HEK293 (cell line): Measurements from ENCODE around the gene SYNGR4.
A peak's percentile ranks its signal among the peaks of the same experiment; 100 is the strongest.

ENCODE experiments used
- EGR2 ChIP-seq: fragments of 450-650 bp; formaldehyde crosslinking; IDR thresholded peaks from 2 replicates; pipeline ENCODE4 v1.5.1; 2016; ENCODE audit warnings: low read depth, missing biosample characterization, missing genetic modification characterization
- GLI2 ChIP-seq: fragments of 450-650 bp; formaldehyde crosslinking; IDR thresholded peaks from 2 replicates; pipeline ENCODE4; 2017; ENCODE audit warnings: missing biosample characterization, missing genetic modification characterization, low read depth, borderline replicate concordance
- GLI4 ChIP-seq: fragments of 450-650 bp; formaldehyde crosslinking; IDR thresholded peaks from 2 replicates; pipeline ENCODE4 v1.5.1; 2016; ENCODE audit warnings: missing biosample characterization, missing genetic modification characterization
- KLF9 ChIP-seq: fragments of 450-650 bp; formaldehyde crosslinking; IDR thresholded peaks from 2 replicates; pipeline ENCODE4 v1.5.1; 2016; ENCODE audit warnings: missing biosample characterization, missing genetic modification characterization, low read depth
- OVOL3 ChIP-seq: fragments of 450-650 bp; formaldehyde crosslinking; IDR thresholded peaks from 2 replicates; pipeline ENCODE4 v1.5.1; 2016; ENCODE audit warnings: missing biosample characterization, missing genetic modification characterization
- REPIN1 ChIP-seq: fragments of 450-650 bp; formaldehyde crosslinking; IDR thresholded peaks from 2 replicates; pipeline ENCODE4 v1.5.1; 2017; ENCODE audit warnings: missing biosample characterization, missing genetic modification characterization, low read depth
- SALL2 ChIP-seq: fragments of 450-650 bp; formaldehyde crosslinking; IDR thresholded peaks from 2 replicates; pipeline ENCODE4 v1.5.0; 2017; ENCODE audit warnings: missing biosample characterization, mild to moderate bottlenecking, missing genetic modification characterization, borderline replicate concordance
- SP7 ChIP-seq: fragments of 450-650 bp; formaldehyde crosslinking; IDR thresholded peaks from 2 replicates; pipeline ENCODE4 v1.5.1; 2016; ENCODE audit warnings: missing biosample characterization, missing genetic modification characterization
- TCF7L2 ChIP-seq: IDR thresholded peaks from 2 replicates; pipeline ENCODE4 v1.6.1; 2011; ENCODE audit warnings: low read depth, mild to moderate bottlenecking, inconsistent platforms, low read length, moderate library complexity, borderline replicate concordance
- ZNF114 ChIP-seq: fragments of 450-650 bp; formaldehyde crosslinking; IDR thresholded peaks from 2 replicates; pipeline ENCODE4 v1.5.0; 2017; ENCODE audit warnings: missing biosample characterization, missing genetic modification characterization
- ZNF132 ChIP-seq: fragments of 450-650 bp; formaldehyde crosslinking; IDR thresholded peaks from 2 replicates; pipeline ENCODE4 v1.5.1; 2017; ENCODE audit warnings: missing biosample characterization, missing genetic modification characterization, borderline replicate concordance
- ZNF157 ChIP-seq: fragments of 450-650 bp; formaldehyde crosslinking; IDR thresholded peaks from 2 replicates; pipeline ENCODE4 v1.5.1; 2016; ENCODE audit warnings: missing biosample characterization, missing genetic modification characterization
- ZNF184 ChIP-seq: fragments of 450-650 bp; IDR thresholded peaks from 2 replicates; pipeline ENCODE4 v1.5.1; 2018; ENCODE audit warnings: missing biosample characterization, mild to moderate bottlenecking, missing genetic modification characterization
- ZNF274 ChIP-seq, 2 experiments: fragments of 200-500 bp in 1 of 2; fragments of 450-650 bp in 1 of 2; sonication (Bioruptor generic) in 1 of 2; formaldehyde crosslinking in 1 of 2; IDR thresholded peaks; 2 replicates each; pipeline versions ENCODE4 v1.5.1 to v1.6.1; 2014 to 2016; ENCODE audit warnings: borderline replicate concordance in 1 of 2, inconsistent platforms in 1 of 2, low read length in 1 of 2, missing biosample characterization in 1 of 2, missing genetic modification characterization in 1 of 2
- ZNF302 ChIP-seq: fragments of 450-650 bp; formaldehyde crosslinking; IDR thresholded peaks from 2 replicates; pipeline ENCODE4 v1.5.1; 2016; ENCODE audit warnings: missing biosample characterization, missing genetic modification characterization, low read depth
- ZNF558 ChIP-seq: fragments of 450-650 bp; formaldehyde crosslinking; IDR thresholded peaks from 2 replicates; pipeline ENCODE4 v1.5.1; 2016; ENCODE audit warnings: missing biosample characterization, missing genetic modification characterization
- ZNF585B ChIP-seq: fragments of 450-650 bp; formaldehyde crosslinking; IDR thresholded peaks from 2 replicates; pipeline ENCODE4 v1.5.1; 2016; ENCODE audit warnings: missing biosample characterization, missing genetic modification characterization
- ZNF621 ChIP-seq: fragments of 450-650 bp; formaldehyde crosslinking; IDR thresholded peaks from 2 replicates; pipeline ENCODE4 v1.5.1; 2017; ENCODE audit warnings: missing biosample characterization, missing genetic modification characterization
- ZNF654 ChIP-seq: fragments of 450-650 bp; formaldehyde crosslinking; IDR thresholded peaks from 2 replicates; pipeline ENCODE4 v1.5.1; 2016; ENCODE audit warnings: low read depth, missing biosample characterization, missing genetic modification characterization
- ZNF664 ChIP-seq: fragments of 450-650 bp; formaldehyde crosslinking; IDR thresholded peaks from 2 replicates; pipeline ENCODE4 v1.5.1; 2016; ENCODE audit warnings: missing biosample characterization, missing genetic modification characterization
- ZNF76 ChIP-seq: fragments of 450-650 bp; formaldehyde crosslinking; IDR thresholded peaks from 2 replicates; pipeline ENCODE4; 2016; ENCODE audit warnings: low read depth, missing biosample characterization, missing genetic modification characterization, borderline replicate concordance
- ZNF768 ChIP-seq: fragments of 450-650 bp; formaldehyde crosslinking; IDR thresholded peaks from 2 replicates; pipeline ENCODE4 v1.5.1; 2018; ENCODE audit warnings: missing biosample characterization, mild to moderate bottlenecking, missing genetic modification characterization
- ZNF777 ChIP-seq: fragments of 450-650 bp; formaldehyde crosslinking; IDR thresholded peaks from 2 replicates; pipeline ENCODE4 v1.5.1; 2017; ENCODE audit warnings: missing biosample characterization, missing genetic modification characterization, borderline replicate concordance
- TF ChIP-seq, protein P1 (sequence below): fragments of 450-650 bp; formaldehyde crosslinking; IDR thresholded peaks from 2 replicates; pipeline ENCODE4 v1.5.1; 2016; ENCODE audit warnings: missing biosample characterization, missing genetic modification characterization
- TF ChIP-seq, protein P2 (sequence below): fragments of 450-650 bp; formaldehyde crosslinking; IDR thresholded peaks from 2 replicates; pipeline ENCODE4 v1.5.1; 2016; ENCODE audit warnings: missing biosample characterization, missing genetic modification characterization
- TF ChIP-seq, protein P3 (sequence below): sonication (generic); formaldehyde crosslinking; IDR thresholded peaks from 2 replicates; pipeline ENCODE4 v1.8.1; 2022; ENCODE audit warnings: mild to moderate bottlenecking, moderate library complexity, missing genetic modification reagents
- TF ChIP-seq, protein P4 (sequence below): fragments of 450-650 bp; formaldehyde crosslinking; IDR thresholded peaks from 2 replicates; pipeline ENCODE4 v1.5.1; 2016; ENCODE audit warnings: missing biosample characterization, missing genetic modification characterization
- TF ChIP-seq, protein P5 (sequence below): fragments of 450-650 bp; formaldehyde crosslinking; IDR thresholded peaks from 2 replicates; pipeline ENCODE4 v1.5.1; 2016; ENCODE audit warnings: missing biosample characterization, missing genetic modification characterization

The SYNGR4 gene

DNA sequence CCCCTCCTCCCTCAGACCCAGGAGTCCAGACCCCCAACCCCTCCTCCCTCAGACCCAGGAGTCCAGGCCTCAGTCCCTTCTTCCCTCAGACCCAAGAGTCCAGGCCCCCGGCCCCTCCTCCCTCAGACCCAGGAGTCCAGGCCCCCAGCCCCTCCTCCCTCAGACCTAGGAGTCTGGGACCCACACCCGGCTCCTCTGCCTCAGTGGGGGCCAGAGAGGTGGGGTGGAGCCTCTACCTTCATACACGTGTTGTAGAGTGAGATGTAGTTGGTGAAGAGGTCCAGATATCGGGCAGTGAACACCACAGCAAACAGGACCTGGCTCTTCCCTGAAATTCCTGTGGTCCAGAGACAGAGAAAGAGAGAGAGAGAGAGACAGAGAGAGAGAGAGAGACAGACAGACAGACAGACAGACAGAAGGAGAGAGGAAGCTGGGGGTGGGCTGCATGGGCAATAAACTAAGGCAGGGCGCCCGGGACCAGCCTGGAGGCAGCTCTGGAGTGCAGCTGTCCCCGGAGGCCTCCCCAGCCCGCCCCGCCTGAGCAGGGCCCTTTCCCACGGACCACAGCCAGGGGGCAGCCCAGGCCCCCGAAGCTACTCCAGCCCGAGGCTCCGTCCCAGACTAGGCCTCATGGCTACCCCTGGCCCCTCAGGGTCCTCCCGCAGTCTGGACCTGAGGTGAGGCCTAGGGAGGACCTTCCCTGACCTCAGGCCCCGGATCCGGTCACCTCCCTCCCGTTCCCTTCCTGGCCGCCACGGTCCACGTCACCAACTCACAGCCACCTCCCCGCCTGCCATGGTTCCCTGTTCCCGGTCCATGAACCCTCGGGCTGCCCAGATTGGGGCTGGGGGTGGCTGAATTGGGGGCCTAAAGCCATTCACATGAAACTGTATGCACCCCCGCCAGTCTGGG lies 26.3 kb downstream of the SYNGR4 start (continued):
- TF ChIP-seq ZNF664 (tag by site-specific recombination) (no peak), REPIN1 (tag by site-specific recombination) (no peak; the same call in 1 of the 2 replicates), ZNF184 (tag by site-specific recombination) (no peak), KLF9 (tag by site-specific recombination) (no peak), ZNF132 (tag by site-specific recombination) (no peak), ZNF274 (IDR thresholded peaks at IDR 0.05; ENCODE audit: low read length) (no peak), ZNF274 (tag by site-specific recombination; IDR thresholded peaks at IDR 0.05; ENCODE audit: borderline replicate concordance) (no peak), ZNF621 (tag by site-specific recombination) (no peak), EGR2 (tag by site-specific recombination) (no peak), ZNF585B (tag by site-specific recombination) (no peak), ZNF654 (tag by site-specific recombination) (0 out of 2 replicates have a peak, but pooled peaks have one; percentile 9), ZNF768 (tag by site-specific recombination) (no peak), ZNF777 (tag by site-specific recombination) (peak; percentile 76; the same call in 1 of the 2 replicates), ZNF76 (no peak), GLI4 (tag by site-specific recombination) (peak; percentile 95; the same call in 1 of the 2 replicates), ZNF157 (tag by site-specific recombination) (no peak), ZNF114 (tag by site-specific recombination) (no peak), TCF7L2 (no peak), SP7 (tag by site-specific recombination) (peak; percentile 58), ZNF558 (no peak), OVOL3 (tag by site-specific recombination) (peak; percentile 49; the same call in 1 of the 2 replicates), SALL2 (no peak), GLI2 (tag by site-specific recombination) (no peak), ZNF302 (tag by site-specific recombination) (no peak)
- TF ChIP-seq, protein P1, sequence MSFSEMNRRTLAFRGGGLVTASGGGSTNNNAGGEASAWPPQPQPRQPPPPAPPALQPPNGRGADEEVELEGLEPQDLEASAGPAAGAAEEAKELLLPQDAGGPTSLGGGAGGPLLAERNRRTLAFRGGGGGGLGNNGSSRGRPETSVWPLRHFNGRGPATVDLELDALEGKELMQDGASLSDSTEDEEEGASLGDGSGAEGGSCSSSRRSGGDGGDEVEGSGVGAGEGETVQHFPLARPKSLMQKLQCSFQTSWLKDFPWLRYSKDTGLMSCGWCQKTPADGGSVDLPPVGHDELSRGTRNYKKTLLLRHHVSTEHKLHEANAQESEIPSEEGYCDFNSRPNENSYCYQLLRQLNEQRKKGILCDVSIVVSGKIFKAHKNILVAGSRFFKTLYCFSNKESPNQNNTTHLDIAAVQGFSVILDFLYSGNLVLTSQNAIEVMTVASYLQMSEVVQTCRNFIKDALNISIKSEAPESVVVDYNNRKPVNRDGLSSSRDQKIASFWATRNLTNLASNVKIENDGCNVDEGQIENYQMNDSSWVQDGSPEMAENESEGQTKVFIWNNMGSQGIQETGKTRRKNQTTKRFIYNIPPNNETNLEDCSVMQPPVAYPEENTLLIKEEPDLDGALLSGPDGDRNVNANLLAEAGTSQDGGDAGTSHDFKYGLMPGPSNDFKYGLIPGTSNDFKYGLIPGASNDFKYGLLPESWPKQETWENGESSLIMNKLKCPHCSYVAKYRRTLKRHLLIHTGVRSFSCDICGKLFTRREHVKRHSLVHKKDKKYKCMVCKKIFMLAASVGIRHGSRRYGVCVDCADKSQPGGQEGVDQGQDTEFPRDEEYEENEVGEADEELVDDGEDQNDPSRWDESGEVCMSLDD (tag by site-specific recombination) = peak; percentile 59; the same call in 1 of the 2 replicates
- TF ChIP-seq, protein P2, sequence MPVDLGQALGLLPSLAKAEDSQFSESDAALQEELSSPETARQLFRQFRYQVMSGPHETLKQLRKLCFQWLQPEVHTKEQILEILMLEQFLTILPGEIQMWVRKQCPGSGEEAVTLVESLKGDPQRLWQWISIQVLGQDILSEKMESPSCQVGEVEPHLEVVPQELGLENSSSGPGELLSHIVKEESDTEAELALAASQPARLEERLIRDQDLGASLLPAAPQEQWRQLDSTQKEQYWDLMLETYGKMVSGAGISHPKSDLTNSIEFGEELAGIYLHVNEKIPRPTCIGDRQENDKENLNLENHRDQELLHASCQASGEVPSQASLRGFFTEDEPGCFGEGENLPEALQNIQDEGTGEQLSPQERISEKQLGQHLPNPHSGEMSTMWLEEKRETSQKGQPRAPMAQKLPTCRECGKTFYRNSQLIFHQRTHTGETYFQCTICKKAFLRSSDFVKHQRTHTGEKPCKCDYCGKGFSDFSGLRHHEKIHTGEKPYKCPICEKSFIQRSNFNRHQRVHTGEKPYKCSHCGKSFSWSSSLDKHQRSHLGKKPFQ (tag by site-specific recombination) = no peak
- TF ChIP-seq, protein P3, sequence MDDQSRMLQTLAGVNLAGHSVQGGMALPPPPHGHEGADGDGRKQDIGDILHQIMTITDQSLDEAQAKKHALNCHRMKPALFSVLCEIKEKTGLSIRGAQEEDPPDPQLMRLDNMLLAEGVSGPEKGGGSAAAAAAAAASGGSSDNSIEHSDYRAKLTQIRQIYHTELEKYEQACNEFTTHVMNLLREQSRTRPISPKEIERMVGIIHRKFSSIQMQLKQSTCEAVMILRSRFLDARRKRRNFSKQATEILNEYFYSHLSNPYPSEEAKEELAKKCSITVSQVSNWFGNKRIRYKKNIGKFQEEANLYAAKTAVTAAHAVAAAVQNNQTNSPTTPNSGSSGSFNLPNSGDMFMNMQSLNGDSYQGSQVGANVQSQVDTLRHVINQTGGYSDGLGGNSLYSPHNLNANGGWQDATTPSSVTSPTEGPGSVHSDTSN (CRISPR knock-in tag) = peak; percentile 91
- TF ChIP-seq, protein P4, sequence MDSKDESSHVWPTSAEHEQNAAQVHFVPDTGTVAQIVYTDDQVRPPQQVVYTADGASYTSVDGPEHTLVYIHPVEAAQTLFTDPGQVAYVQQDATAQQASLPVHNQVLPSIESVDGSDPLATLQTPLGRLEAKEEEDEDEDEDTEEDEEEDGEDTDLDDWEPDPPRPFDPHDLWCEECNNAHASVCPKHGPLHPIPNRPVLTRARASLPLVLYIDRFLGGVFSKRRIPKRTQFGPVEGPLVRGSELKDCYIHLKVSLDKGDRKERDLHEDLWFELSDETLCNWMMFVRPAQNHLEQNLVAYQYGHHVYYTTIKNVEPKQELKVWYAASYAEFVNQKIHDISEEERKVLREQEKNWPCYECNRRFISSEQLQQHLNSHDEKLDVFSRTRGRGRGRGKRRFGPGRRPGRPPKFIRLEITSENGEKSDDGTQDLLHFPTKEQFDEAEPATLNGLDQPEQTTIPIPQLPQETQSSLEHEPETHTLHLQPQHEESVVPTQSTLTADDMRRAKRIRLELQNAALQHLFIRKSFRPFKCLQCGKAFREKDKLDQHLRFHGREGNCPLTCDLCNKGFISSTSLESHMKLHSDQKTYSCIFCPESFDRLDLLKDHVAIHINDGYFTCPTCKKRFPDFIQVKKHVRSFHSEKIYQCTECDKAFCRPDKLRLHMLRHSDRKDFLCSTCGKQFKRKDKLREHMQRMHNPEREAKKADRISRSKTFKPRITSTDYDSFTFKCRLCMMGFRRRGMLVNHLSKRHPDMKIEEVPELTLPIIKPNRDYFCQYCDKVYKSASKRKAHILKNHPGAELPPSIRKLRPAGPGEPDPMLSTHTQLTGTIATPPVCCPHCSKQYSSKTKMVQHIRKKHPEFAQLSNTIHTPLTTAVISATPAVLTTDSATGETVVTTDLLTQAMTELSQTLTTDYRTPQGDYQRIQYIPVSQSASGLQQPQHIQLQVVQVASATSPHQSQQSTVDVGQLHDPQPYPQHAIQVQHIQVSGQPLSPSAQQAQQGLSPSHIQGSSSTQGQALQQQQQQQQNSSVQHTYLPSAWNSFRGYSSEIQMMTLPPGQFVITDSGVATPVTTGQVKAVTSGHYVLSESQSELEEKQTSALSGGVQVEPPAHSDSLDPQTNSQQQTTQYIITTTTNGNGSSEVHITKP (tag by site-specific recombination) = peak; percentile 73
- TF ChIP-seq, protein P5, sequence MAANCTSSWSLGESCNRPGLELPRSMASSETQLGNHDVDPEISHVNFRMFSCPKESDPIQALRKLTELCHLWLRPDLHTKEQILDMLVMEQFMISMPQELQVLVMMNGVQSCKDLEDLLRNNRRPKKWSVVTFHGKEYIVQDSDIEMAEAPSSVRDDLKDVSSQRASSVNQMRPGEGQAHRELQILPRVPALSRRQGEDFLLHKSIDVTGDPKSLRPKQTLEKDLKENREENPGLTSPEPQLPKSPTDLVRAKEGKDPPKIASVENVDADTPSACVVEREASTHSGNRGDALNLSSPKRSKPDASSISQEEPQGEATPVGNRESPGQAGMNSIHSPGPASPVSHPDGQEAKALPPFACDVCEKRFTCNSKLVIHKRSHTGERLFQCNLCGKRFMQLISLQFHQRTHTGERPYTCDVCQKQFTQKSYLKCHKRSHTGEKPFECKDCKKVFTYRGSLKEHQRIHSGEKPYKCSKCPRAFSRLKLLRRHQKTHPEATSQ = no peak
